H7 (cell line): Measurements from ENCODE around the gene APOC3. TPM values are rescaled to one million over a fixed set of nuclear protein-coding genes. Genes with fewer than 3 reads are reported as not detected.
"Not testable (repeated sequence)": the region's sequence is repeated elsewhere in the genome, so short reads cannot be mapped to it uniquely, and the experiment has no call there.

ENCODE experiments used
- DNase-seq: peaks from one replicate; pipeline ENCODE4 v3.0.0; 2012
- H3K27me3 ChIP-seq: 2 replicates; pipeline ENCODE4 v1.6.0; 2011; ENCODE audit warnings: mild to moderate bottlenecking, low read length; ENCODE audit not compliant: control insufficient read depth, insufficient read depth
- H3K36me3 ChIP-seq: replicated peaks from 2 replicates; pipeline ENCODE4 v1.5.1; 2011; ENCODE audit warnings: low read length; ENCODE audit not compliant: control insufficient read depth, insufficient read depth
- H3K4me3 ChIP-seq: 2 replicates; pipeline ENCODE4 v1.5.1; 2011; ENCODE audit warnings: low read depth, mild to moderate bottlenecking, control low read depth, low read length, moderate library complexity; ENCODE audit not compliant: insufficient read depth
- total RNA-seq: library from RNA; depleted of rRNA; stranded (reverse); fragments of >200 nt; shearing (Covaris generic); gene quantifications from 2 replicates; pipeline ENCODE4 v1.2.3, GENCODE V29; 2014

Gene APOC3
- total RNA-seq, 1 experiment from 2014 or later, result not detected

GRCh38 chr11:116831790-116832349 lies 2.2 kb downstream of the APOC3 start:
- no peak overlapping the region for H3K4me3 ChIP-seq
- peaks cover 3% of the 10 kb centered on the region; the same call in 1 of the 2 replicates for H3K27me3 ChIP-seq
- DNase-seq, result no peak
- no peaks in the 10 kb centered on the region for H3K36me3 ChIP-seq

- no peak for DNase-seq
- Histone ChIP-seq H3K4me3 (no peak overlapping the region), H3K36me3 (no peaks in the 10 kb centered on the region), H3K27me3 (peaks cover 3% of the 10 kb centered on the region; the same call in 1 of the 2 replicates)
Observed at GRCh38 chr11:116832350-116833290, 2.9 kb downstream of the APOC3 start.

- DNase-seq, result no peak
- no peak overlapping the region for H3K4me3 ChIP-seq
- no peaks in the 10 kb centered on the region for H3K36me3 ChIP-seq
- peaks cover 3% of the 10 kb centered on the region; the same call in 1 of the 2 replicates for H3K27me3 ChIP-seq
Observed at GRCh38 chr11:116833491-116833815, 3.7 kb downstream of the APOC3 start.

DNA sequence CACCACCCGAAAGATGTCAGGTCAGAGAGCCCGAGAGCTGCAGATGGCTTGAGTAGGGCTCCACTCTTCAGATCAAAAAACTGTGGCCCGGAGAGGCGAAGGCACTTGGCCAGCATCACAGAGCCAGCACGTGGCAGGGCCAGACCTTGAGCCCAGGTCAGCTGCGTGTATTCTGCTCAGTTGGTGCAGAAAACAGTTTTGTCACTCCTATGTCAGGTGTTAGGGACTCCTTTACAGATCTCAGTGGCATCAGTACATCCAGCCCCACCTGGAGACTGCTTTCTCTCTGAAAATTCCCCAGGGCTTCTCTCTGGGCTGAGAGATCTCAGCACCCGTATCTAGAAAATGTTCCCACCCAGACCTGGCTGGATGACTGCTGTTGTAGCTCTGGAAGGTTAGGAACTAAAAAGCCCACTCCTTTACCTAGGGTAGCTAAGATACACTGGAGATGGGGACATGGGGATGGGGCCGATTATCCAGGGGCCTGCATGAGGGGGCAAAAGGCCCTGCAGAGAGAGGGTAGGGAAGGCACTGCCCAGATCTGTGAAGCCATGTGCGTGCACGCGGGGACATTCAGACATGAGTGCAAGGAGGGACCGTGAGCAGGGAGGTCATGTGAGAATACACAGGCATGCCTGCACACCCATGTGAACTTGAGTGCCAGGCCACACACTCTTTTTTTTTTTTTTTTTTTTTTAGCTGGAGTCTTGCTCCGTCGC lies 4.3 kb downstream of the APOC3 start:
- H3K4me3 ChIP-seq, result no peak overlapping the region
- H3K27me3 ChIP-seq, result peaks cover 3% of the 10 kb centered on the region; the same call in 1 of the 2 replicates
- DNase-seq, result no peak

GRCh38 chr11:116834535-116835041 lies 4.9 kb downstream of the APOC3 start:
- H3K27me3 ChIP-seq, DNase-seq, H3K36me3 ChIP-seq, H3K4me3 ChIP-seq: not testable (repeated sequence)

More for the DNA sequence above, 4.3 kb downstream of the APOC3 start:
- no peaks in the 10 kb centered on the region for H3K36me3 ChIP-seq

DNA sequence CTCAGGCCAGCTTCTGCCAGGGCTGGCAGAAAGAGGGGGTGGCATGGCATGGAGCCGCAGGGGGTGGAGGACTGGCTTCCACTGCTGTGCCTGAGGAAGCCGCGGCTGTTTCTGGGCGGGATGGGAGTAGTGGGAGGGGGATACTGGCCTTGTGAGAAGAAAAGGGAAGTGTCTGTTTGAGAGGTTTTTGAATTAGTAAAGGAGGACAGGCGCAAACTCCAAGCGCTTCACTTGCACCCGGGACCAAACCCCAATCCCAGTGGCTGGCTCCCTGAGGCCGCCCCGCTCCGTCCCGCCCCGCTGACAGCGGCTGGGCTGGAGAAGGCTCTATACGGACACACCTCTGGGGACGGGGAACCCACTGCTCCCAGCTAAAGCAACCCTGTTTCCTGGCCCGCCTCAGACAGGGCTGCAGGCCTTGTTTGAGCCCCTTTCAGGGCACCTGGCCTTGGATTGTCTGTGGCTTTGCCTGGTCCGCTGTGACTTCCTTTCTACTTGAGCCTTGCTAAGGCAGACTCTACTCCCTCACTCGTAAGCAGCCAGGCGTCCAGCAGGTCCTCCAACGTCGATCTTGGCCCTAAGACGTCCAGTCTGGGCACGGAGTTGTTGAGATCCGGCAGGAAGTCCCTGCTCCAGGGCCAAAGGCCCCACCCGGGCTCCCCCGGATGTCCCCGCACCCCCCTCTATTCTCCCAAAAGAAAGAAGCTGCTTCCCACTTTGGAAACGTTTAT lies 5.5 kb downstream of the APOC3 start:
- peaks cover 3% of the 10 kb centered on the region; the same call in 1 of the 2 replicates for H3K27me3 ChIP-seq
- no peaks in the 10 kb centered on the region for H3K36me3 ChIP-seq
- DNase-seq, result peak; percentile 74
- peak overlapping the region; percentile 54 for H3K4me3 ChIP-seq

DNA sequence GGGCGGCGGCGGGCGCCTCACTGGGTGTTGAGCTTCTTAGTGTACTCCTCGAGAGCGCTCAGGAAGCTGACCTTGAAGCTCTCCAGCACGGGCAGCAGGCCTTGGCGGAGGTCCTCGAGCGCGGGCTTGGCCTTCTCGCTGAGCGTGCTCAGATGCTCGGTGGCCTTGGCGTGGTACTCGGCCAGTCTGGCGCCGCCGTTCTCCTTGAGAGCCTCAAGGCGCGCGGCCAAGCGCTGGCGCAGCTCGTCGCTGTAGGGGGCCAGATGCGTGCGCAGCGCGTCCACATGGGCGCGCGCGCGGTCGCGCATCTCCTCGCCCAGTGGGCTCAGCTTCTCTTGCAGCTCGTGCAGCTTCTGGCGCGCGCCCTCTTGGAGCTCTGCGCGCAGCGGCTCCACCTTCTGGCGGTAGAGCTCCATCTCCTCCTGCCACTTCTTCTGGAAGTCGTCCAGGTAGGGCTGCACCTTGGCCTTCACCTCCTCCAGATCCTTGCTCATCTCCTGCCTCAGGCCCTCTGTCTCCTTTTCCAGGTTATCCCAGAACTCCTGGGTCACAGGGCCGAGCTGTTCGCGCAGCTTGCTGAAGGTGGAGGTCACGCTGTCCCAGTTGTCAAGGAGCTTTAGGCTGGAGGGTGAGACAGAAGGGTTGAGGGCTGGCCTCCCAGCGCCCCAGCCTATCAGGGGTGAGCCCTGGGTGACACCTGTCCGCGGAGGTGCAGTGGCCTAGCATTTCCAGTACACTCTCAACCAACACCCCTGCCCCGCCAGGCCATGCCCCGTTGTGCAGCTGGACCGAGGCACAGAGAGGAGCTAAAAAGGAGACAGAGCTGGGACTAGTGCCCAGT lies 6.3 kb downstream of the APOC3 start:
- H3K27me3 ChIP-seq, result peaks cover 3% of the 10 kb centered on the region; the same call in 1 of the 2 replicates
- DNase-seq, result peak; percentile 93
- H3K36me3 ChIP-seq, result no peaks in the 10 kb centered on the region
- peak overlapping the region; percentile 54 for H3K4me3 ChIP-seq

- no peaks in the 10 kb centered on the region for H3K36me3 ChIP-seq
- H3K4me3 ChIP-seq, result no peak overlapping the region
- no peak for DNase-seq
- H3K27me3 ChIP-seq, result peaks cover 3% of the 10 kb centered on the region; the same call in 1 of the 2 replicates
Observed at GRCh38 chr11:116836632-116836991, 6.9 kb downstream of the APOC3 start.

GRCh38 chr11:116837231-116838091 lies 7.8 kb downstream of the APOC3 start, which contains the start of gene APOA1:
Gene APOA1 (minus strand): TSS chr11:116837622. CDS start chr11:116837387, 235 bp downstream.
- Histone ChIP-seq H3K4me3 (no peak within 1 kb of the TSS), H3K27me3 (peaks cover 3% of the 10 kb centered on the region; the same call in 1 of the 2 replicates), H3K36me3 (no peaks in the 10 kb centered on the region)
- DNase-seq, result peak; percentile 60

- H3K27me3 ChIP-seq, result peaks cover 3% of the 10 kb centered on the region; the same call in 1 of the 2 replicates
- DNase-seq, result no peak
- H3K4me3 ChIP-seq, result no peak overlapping the region
- peaks cover under 1% of the 10 kb centered on the region; the same call in 1 of the 2 replicates for H3K36me3 ChIP-seq
Observed at GRCh38 chr11:116838321-116839084, 8.8 kb downstream of the APOC3 start.

DNA sequence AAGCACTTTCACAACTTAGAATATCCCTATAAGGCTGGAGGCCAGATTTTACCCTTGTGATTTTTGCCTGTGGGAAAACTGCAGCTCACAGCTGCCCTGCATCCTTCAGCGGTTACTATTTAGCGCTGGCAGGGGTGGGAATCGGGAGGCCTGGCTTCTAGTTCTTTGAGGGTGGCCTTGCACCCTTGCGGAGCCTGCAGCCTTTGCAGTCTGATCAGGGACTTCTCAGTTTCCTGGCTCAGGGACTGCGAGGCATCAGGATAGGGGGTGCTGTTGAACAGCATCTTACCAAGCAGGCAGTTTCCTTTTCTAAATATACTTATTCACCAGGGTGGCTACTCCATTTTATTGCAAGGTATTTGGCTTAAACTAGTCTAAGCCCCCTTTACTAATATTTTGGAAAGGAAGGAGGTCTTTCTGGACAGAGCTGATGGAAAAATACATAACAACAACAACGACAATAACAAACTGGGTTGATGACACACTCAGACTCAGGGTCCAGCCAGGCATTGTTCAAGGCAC lies 10.6 kb downstream of the APOC3 start:
- peaks cover 5% of the 10 kb centered on the region for H3K36me3 ChIP-seq
- H3K4me3 ChIP-seq, result no peak overlapping the region
- H3K27me3 ChIP-seq, result peaks cover 2% of the 10 kb centered on the region; the same call in 1 of the 2 replicates
- DNase-seq, result peak; percentile 73
